Erythroblast (primary cell): Measurements from ENCODE around the gene COL6A2.
"Not testable (repeated sequence)": the region's sequence is repeated elsewhere in the genome, so short reads cannot be mapped to it uniquely, and the experiment has no call there.

Experiments used
- GATA1 ChIP-seq: IDR thresholded peaks from 2 replicates; pipeline ENCODE4 v1.6.1; 2011; ENCODE audit warnings: low read depth, mild to moderate bottlenecking, control low read depth, low read length, moderate library complexity
- POLR2A ChIP-seq: IDR thresholded peaks from 2 replicates; pipeline ENCODE4 v1.6.1; 2011; ENCODE audit warnings: mild to moderate bottlenecking, low read length

DNA sequence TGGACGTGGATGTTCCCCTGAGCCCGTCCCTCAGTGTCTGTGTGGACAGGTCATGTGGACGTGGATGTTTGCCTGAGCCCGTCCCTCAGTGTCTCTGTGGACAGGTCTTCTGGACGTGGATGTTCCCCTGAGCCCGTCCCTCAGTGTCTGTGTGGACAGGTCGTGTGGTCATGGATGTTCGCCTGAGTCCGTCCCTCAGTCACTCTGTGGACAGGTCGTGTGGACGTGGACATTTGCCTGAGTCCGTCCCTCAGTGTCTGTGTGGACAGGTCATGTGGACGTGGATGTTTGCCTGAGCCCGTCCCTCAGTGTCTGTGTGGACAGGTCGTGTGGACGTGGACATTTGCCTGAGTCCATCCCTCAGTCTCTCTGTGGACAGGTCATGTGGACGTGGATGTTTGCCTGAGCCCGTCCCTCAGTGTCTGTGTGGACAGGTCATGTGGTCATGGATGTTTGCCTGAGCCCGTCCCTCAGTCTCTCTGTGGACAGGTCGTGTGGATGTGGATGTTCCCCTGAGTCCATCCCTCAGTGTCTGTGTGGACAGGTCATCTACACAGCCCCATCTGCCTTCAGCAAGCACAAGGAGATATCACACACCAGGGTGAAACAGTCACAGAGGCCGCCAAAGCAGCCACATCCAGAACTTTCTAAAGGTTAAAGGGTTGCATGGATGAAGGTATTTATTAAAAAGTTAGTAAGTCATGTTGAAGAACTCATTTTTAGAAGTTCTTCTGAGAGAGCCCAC lies 38.0 kb upstream of the COL6A2 start:
- not testable (repeated sequence) for TF ChIP-seq POLR2A, GATA1
